Measurements from ENCODE around the gene SLC39A3. TPM values are rescaled to one million over a fixed set of nuclear protein-coding genes. Genes with fewer than 3 reads are reported as not detected.

Gene SLC39A3
- total RNA-seq, 1 donor from 2014 or later: 24.5 TPM

DNA sequence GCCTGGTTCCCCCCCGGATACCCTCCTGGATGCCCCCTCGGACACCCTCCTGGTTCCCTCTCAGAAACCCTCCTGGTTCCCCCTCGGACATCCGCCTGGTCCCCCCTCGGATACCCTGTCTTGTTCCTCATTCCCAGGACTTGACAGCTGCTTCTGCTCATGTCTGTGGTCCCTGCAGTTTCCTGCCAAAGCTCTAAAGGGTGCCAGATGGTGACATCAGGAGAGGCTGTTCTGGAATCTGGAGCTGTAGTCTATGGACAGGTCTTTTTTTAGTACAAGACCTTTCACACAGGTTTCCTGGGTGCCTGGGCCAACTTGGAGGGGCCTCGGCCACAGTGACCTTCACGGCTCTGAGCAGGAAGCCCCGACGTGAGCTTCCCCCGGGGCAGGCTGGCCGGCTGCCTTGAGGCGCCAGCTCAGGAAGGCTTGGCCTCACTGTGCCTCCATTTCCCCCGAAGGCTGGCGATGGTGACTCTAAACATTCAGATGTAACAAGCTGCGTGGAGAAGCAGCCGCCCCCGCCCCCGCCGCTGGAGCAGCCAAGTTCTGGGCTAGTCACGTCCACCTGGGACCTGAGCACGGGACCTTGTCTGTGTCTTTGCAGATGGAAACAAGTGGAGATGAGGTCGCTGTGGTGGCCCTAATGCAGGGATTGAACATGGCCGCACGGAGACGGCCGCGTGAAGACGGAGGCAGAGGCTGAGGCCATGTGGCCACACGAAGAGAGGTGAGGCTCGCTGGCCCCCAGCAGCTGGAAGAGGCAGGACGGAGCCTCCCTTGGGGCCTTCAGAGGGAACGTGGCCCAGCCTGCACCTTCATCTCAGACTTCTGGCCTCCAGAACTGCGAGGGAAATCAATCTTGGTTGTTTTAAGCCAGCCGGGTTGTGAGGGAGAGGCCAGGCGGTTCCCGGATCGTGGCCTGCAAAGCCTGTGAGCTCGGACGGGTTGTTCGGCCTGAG is 30.5 kb upstream of the SLC39A3 start:
- intact Hi-C loops (cut with DNase I): no loop called here
- ATAC-seq (peak; percentile 83), DNase-seq (ENCODE audit: missing footprints) (peak; percentile 66)

GRCh38 chr19:2769218-2769617 is 29.4 kb upstream of the SLC39A3 start:
- no peak for DNase-seq (ENCODE audit: missing footprints)
- ATAC-seq: no peak
- intact Hi-C loops (cut with DNase I): no loop called here

- intact Hi-C loops (cut with DNase I): no loop called here
- ATAC-seq: no peak
- DNase-seq (ENCODE audit: missing footprints): no peak
Observed at GRCh38 chr19:2768365-2769132, 28.7 kb upstream of the SLC39A3 start.

- no peak for ATAC-seq
- intact Hi-C loops (cut with DNase I): no loop called here
- no peak for DNase-seq (ENCODE audit: missing footprints)
Observed at GRCh38 chr19:2767688-2768087, 27.9 kb upstream of the SLC39A3 start.

GRCh38 chr19:2766594-2767372 is 27.0 kb upstream of the SLC39A3 start:
- no peak for ATAC-seq

GRCh38 chr19:2765376-2765775 is 25.6 kb upstream of the SLC39A3 start:
- no peak for DNase-seq (ENCODE audit: missing footprints)
- intact Hi-C loops (cut with DNase I): no loop called here
- no peak for ATAC-seq

More at GRCh38 chr19:2766594-2767372, 27.0 kb upstream of the SLC39A3 start:
- intact Hi-C loops (cut with DNase I): no loop called here
- no peak for DNase-seq (ENCODE audit: missing footprints)

GRCh38 chr19:2764945-2765344 is 25.1 kb upstream of the SLC39A3 start:
- ATAC-seq (no peak), DNase-seq (ENCODE audit: missing footprints) (no peak)
- intact Hi-C loops (cut with DNase I): no loop called here

GRCh38 chr19:2763687-2764086 is 23.9 kb upstream of the SLC39A3 start:
- DNase-seq (ENCODE audit: missing footprints) (no peak), ATAC-seq (no peak)
- intact Hi-C loops (cut with DNase I): no loop called here

GRCh38 chr19:2762783-2763496 is 23.1 kb upstream of the SLC39A3 start:
- ATAC-seq (no peak), DNase-seq (ENCODE audit: missing footprints) (no peak)
- intact Hi-C loops (cut with DNase I): no loop called here

DNA sequence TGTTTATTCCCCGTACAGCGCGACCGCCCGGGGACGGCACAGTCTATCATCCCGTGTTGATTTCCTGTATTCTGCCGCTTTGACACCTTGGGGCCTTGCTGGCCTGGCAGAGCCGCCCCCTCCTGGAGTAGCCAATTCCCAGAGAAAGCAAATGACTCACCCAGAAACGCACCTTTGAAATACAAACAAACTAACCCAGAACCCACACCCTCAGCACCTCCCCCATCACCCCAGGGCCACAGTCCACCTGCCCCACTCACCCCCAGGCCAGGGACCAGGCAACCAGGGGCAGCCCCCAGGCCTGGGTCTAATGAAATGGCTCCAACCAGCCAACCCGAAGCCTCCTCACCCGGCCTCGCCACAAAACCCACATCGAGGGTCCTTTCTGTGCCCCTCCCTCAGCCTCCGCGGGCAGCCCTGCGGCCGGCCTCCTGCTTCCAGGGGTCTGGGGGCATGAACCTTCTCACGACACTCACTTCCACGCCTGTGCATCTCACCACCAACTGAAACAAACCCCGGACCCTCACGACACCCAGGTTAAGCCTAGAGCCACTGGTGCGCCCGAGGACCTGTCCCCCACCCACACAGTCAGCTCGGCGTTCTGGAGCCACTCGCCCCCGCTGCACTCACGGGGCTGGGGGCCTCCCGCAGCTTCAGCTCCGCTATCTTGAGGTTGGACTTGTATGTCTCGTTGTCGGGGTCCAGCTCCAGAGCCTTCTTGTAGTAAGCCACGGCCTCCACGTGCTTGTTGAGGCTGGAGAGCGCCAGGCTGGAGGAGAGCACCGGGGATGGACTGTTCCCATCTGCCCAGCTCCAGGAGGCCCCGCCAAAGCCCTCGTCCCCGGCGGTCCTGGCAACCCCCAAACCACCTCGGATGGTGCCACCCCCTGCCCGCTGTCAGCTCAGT is 22.3 kb upstream of the SLC39A3 start:
- no peak for ATAC-seq
- DNase-seq (ENCODE audit: missing footprints): no peak
- intact Hi-C loops (cut with DNase I): no loop called here

- DNase-seq (ENCODE audit: missing footprints) (no peak), ATAC-seq (no peak)
- intact Hi-C loops (cut with DNase I): no loop called here
Observed at GRCh38 chr19:2761309-2761677, 21.5 kb upstream of the SLC39A3 start.

DNA sequence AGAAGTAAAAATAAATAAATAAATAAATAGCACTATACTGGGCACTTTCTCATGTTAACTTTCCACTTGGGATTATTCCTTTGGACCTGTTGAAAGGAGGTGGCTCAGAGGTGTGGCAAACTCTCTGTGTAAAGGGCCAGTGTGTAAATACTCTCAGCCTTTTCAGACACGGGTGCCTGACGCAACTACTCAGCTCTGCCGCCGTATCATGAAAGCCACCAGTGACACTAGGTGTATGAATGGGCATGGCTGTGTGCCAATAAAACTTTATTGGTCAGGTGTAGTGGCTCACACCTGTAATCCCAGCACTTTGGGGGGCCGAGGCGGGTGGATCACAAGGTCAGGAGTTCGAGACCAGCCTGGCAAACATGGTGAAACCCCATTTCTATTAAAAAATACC is 20.1 kb upstream of the SLC39A3 start:
- DNase-seq (ENCODE audit: missing footprints): no peak
- intact Hi-C loops (cut with DNase I): no loop called here
- ATAC-seq: no peak

- no peak for ATAC-seq
- intact Hi-C loops (cut with DNase I): no loop called here
- no peak for DNase-seq (ENCODE audit: missing footprints)
Observed at GRCh38 chr19:2759362-2759761, 19.5 kb upstream of the SLC39A3 start.

- ATAC-seq: no peak
- no peak for DNase-seq (ENCODE audit: missing footprints)
- intact Hi-C loops (cut with DNase I): no loop called here
Observed at GRCh38 chr19:2758601-2759313, 18.9 kb upstream of the SLC39A3 start.

- no peak for ATAC-seq
- intact Hi-C loops (cut with DNase I): no loop called here
- DNase-seq (ENCODE audit: missing footprints): no peak
Observed at GRCh38 chr19:2756921-2757881, 17.4 kb upstream of the SLC39A3 start.

DNA sequence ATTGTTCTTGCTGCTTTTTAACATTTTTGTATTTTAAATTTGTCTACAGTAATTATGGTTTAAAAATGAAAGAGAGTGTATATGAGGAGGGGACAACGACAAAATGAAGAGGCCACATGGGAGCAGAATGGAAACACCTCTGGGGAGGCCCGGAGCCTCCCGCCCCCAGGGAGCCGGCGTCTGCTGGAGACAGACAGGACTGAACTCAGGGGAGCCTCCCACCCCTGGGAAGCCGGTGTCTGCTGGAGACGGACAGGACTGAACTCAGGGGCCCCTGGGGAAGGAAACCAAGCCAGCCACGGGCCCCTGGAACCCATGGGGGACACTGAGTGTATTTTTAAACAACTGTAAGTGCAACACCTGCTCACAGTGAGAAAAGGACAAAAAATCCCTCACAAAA is 16.7 kb upstream of the SLC39A3 start:
- intact Hi-C loops (cut with DNase I): no loop called here
- ATAC-seq (no peak), DNase-seq (ENCODE audit: missing footprints) (no peak)
